ENCODE data around the gene CDC42EP4.

Gene CDC42EP4

DNA sequence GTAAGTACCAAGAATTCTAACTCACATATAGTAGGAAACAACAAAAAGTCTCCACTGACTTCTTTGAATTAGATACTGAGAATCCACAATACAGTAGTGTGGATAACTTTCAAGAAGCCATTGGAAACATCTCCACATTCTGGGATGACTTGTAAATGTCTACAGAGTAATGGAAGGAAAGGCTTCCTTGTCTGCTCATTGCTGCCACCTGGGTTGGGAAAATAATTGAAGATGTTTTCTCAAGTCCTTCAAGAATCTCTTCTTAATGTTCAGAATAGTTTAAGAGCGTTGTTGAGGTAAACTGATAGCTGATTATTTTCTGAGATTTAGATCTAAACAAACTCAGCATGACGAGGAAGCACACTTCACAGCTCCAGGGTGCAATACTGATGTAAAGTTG is 64.1 kb downstream of the CDC42EP4 start:
- no peak for DNase-seq

DNA sequence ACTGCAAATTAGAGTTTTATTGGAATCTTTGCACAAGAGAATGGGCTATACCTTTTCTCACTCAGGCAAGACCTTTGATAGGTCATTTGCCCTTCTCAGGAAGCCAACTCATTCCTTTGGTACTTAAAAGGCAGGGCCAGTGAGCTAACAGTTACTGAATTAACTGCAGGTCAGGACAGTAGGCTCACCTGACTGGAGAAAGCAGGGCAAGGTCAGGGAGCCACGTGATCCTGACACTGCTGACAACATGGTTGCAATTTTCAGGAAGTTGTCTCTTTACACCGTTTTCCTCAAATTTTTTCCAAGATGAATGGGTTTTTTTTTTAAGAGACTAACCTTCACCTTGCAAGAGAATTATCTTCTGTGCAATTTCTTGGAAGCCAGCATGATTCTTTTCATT is 71.2 kb downstream of the CDC42EP4 start:
- DNase-seq = no peak

DNA sequence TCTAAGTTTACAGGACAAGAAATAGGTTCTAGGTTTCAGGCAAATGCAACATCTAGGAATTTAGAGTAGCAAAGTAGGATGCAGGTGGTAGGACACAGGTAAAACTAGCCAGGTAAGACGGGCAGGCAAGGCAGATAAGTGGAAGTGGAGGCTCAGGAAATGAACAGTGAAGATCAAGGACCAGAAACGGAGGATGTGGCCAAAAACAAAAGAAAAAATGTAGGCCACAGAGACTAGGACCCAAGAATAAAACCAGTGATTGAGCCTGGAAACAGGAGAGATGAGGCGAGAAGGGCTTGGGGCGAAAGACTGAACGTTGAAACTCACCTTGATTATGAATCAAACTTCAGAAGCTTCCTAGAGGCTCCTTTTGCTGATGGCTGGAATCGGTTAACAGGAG is 74.1 kb downstream of the CDC42EP4 start:
- DNase-seq = no peak

DNA sequence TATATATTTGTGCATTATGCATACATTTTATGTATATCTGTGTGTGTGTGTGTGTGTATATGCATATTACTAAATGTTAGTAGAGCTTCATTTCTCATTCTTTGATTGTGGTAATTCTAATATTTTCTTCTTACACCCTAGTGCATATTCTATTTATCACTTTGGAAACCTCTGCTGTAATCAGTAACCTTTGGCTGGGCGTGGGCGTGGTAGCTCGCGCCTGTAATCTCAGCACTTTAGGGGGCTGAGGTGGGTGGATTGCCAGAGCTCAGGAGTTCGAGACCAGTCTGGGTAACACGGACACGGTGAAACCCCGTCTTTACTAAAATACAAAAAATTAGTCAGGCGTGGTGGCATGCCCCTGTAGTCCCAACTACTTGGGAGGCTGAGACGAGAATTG is 77.1 kb downstream of the CDC42EP4 start:
- DNase-seq = no peak
